Measurements from ENCODE around the gene PSMC3. TPM values are rescaled to one million over a fixed set of nuclear protein-coding genes. Genes with fewer than 3 reads are reported as not detected.

PSMC3 gene
- total and polyA plus RNA-seq, 2 of the 13 experiments (the other 11 are each of a cell fraction or from before 2014, with no cell fraction given), result 75.8 to 214 TPM

- TF ChIP-seq ATF6 (CRISPR knock-in tag; conservative IDR thresholded peaks at IDR 0.05) (no peak), ETV6 (CRISPR knock-in tag; conservative IDR thresholded peaks at IDR 0.05) (no peak), ZNF12 (CRISPR knock-in tag; IDR thresholded peaks at IDR 0.05) (peak; percentile 76), ZSCAN22 (CRISPR knock-in tag; IDR thresholded peaks at IDR 0.05) (no peak), ZNF768 (CRISPR knock-in tag; IDR thresholded peaks at IDR 0.05) (no peak), ZNF17 (CRISPR knock-in tag; IDR thresholded peaks at IDR 0.05) (no peak), ZBTB46 (CRISPR knock-in tag; IDR thresholded peaks at IDR 0.05; ENCODE audit: borderline replicate concordance) (no peak), ZBTB25 (CRISPR knock-in tag; IDR thresholded peaks at IDR 0.05) (no peak), ZMYM2 (CRISPR knock-in tag; IDR thresholded peaks at IDR 0.05) (peak; percentile 15; the same call in 1 of the 2 replicates), ZNF605 (CRISPR knock-in tag; IDR thresholded peaks at IDR 0.05) (no peak; the same call in 1 of the 2 replicates), ZXDC (CRISPR knock-in tag; IDR thresholded peaks at IDR 0.05) (no peak), NCOA1 (CRISPR knock-in tag; IDR thresholded peaks at IDR 0.05) (0 out of 2 replicates have a peak, but pooled peaks have one; percentile 60), ZNF512B (CRISPR knock-in tag; IDR thresholded peaks at IDR 0.05; ENCODE audit: borderline replicate concordance) (no peak), BATF2 (CRISPR knock-in tag; IDR thresholded peaks at IDR 0.05) (no peak), TOE1 (CRISPR knock-in tag; IDR thresholded peaks at IDR 0.05) (0 out of 2 replicates have a peak, but pooled peaks have one; percentile 35), HNRNPL (IDR thresholded peaks at IDR 0.05; ENCODE audit: low read depth, low read length) (no peak)
These were observed 11.0 kb upstream of the PSMC3 start (continued) for GRCh38 chr11:47437218-47437745.
